MCF 10A (cell line): ENCODE results near the gene ARHGEF7. TPM values are rescaled to one million over a fixed set of nuclear protein-coding genes. Genes with fewer than 3 reads are reported as not detected.

Source experiments
- BruUV-seq: library from RNA; stranded (reverse); fragments of 400-500 nt; replicated peaks from 2 replicates; lab custom pipeline; 2021; lab: Mats Ljungman, UMichigan
- CTCF ChIA-PET: fragments of 300-600 bp; sonication (Branson Sonifier 250); formaldehyde crosslinking; extraction: SDS; loops from one replicate; lab custom pipeline; 2021; ENCODE audit warnings: antibody characterized with exemption, inconsistent platforms; lab: Yijun Ruan, JAX
- POLR2A ChIA-PET: fragments of 300-600, 350-650 bp; sonication (Branson Sonifier 250); formaldehyde crosslinking; extraction: SDS; loops from one replicate; lab custom pipeline; 2020; ENCODE audit warnings: antibody characterized with exemption, inconsistent platforms; lab: Yijun Ruan, JAX
- DNase-seq: peaks from one replicate; pipeline ENCODE4 v3.0.0-alpha.2; 2018; ENCODE audit not compliant: unreplicated experiment
- H3K27ac Mint-ChIP-seq: one replicate; pipeline ENCODE4 v1.8.0; 2022; ENCODE audit warnings: mild to moderate bottlenecking, low read depth, mixed read lengths; ENCODE audit not compliant: unreplicated experiment
- H3K27me3 Mint-ChIP-seq: one replicate; pipeline ENCODE4 v1.8.0; 2022; ENCODE audit warnings: mixed read lengths; ENCODE audit not compliant: insufficient read depth, unreplicated experiment
- H3K36me3 Mint-ChIP-seq: one replicate; pipeline ENCODE4 v1.8.0; 2022; ENCODE audit warnings: mild to moderate bottlenecking, moderate library complexity, mixed read lengths; ENCODE audit not compliant: insufficient read depth, unreplicated experiment
- H3K4me1 Mint-ChIP-seq: one replicate; pipeline ENCODE4 v1.8.0; 2022; ENCODE audit warnings: mixed read lengths; ENCODE audit not compliant: insufficient read depth, unreplicated experiment
- H3K4me3 Mint-ChIP-seq: one replicate; pipeline ENCODE4 v1.8.0; 2022; ENCODE audit warnings: mild to moderate bottlenecking, moderate library complexity, mixed read lengths; ENCODE audit not compliant: unreplicated experiment
- H3K9me3 Mint-ChIP-seq: one replicate; pipeline ENCODE4 v1.8.0; 2022; ENCODE audit warnings: mixed read lengths; ENCODE audit not compliant: unreplicated experiment
- intact Hi-C: fragments of 100-400 bp; cut with micrococcal nuclease; formaldehyde crosslinking; loops from 2 replicates; pipeline ENCODE4 v1.14.1; 2022
- total RNA-seq: library from RNA; stranded (reverse); gene quantifications from 2 replicates; pipeline ENCODE4 v1.2.3, GENCODE V29; 2022
- TF ChIP-seq, protein P1 (sequence below): fragments of 200-600 bp; IDR thresholded peaks from one replicate; pipeline ENCODE4 v1.8.0; 2022; ENCODE audit warnings: antibody characterized with exemption, mild to moderate bottlenecking; ENCODE audit not compliant: unreplicated experiment

The ARHGEF7 gene
- total RNA-seq, 1 experiment from 2014 or later, result 43.5 TPM

DNA sequence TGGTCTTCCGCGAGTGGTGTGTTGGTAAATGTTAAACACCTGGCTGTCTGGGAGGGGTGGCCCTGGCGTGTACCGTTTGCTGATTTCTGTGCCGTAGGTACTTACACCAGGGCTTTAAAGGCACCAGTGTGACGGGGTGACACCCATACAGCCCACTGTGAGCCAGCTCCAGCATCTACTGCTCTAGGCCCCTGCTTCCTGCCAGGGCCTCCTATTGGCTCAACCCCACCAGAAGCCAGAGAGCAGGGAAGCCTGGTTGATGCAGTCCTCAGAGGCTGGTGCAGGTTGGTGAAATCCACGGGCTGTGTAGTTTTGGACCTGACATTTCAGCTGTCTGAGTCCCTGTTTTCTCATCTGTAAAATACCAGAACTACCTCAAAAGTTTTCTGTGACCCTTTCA lies 30.4 kb downstream of the ARHGEF7 start:
- intact Hi-C loops, result no loop called here
- ChIA-PET POLR2A (no interaction called here), CTCF (interaction anchor here (0.7 kb wide), 1 partner anchor 36 kb away, joined by 3 read pairs; no protein-coding TSS in a partner anchor)
- BruUV-seq, result no TSS peak
- no peak for DNase-seq
- peaks cover 94% of the 10 kb centered on the region for H3K27me3 Mint-ChIP-seq
- TF ChIP-seq, protein P1, sequence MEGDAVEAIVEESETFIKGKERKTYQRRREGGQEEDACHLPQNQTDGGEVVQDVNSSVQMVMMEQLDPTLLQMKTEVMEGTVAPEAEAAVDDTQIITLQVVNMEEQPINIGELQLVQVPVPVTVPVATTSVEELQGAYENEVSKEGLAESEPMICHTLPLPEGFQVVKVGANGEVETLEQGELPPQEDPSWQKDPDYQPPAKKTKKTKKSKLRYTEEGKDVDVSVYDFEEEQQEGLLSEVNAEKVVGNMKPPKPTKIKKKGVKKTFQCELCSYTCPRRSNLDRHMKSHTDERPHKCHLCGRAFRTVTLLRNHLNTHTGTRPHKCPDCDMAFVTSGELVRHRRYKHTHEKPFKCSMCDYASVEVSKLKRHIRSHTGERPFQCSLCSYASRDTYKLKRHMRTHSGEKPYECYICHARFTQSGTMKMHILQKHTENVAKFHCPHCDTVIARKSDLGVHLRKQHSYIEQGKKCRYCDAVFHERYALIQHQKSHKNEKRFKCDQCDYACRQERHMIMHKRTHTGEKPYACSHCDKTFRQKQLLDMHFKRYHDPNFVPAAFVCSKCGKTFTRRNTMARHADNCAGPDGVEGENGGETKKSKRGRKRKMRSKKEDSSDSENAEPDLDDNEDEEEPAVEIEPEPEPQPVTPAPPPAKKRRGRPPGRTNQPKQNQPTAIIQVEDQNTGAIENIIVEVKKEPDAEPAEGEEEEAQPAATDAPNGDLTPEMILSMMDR, result no peak
- H3K27ac Mint-ChIP-seq, result no peak overlapping the region
- no peaks in the 10 kb centered on the region for H3K4me1 Mint-ChIP-seq
- H3K36me3 Mint-ChIP-seq, result no peaks in the 10 kb centered on the region
- H3K9me3 Mint-ChIP-seq, result no peaks in the 10 kb centered on the region
- no peak overlapping the region for H3K4me3 Mint-ChIP-seq

DNA sequence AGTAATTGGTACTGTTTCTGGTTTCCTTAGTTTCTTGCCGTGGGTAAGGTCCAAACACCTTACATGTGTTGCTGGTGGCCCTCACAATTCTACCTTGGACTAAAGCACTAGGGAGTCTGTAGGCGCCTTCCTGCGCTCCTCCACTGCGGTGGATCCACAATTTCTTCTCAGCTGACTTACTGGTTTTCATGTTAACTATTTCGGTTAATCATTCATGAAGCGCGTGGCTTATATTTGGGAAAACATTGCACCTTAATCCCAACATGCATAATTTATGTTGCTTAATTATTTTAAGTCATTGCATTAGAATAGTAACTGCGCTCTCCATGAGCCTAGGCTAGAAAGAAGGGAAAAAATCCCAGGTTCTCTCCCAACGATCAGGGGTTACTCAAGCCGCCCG lies 37.7 kb downstream of the ARHGEF7 start:
- Mint-ChIP-seq H3K4me3 (peak overlapping the region; percentile 93), H3K27ac (peak overlapping the region; percentile 98), H3K4me1 (peaks cover 11% of the 10 kb centered on the region), H3K27me3 (peaks cover 40% of the 10 kb centered on the region), H3K36me3 (peaks cover 14% of the 10 kb centered on the region), H3K9me3 (no peaks in the 10 kb centered on the region)
- no peak for DNase-seq
- POLR2A ChIA-PET, result interaction anchor here (0.7 to 1.5 kb wide), 8 partner anchors 9 to 536 kb away, joined by 3 to 4 read pairs (median 3); partner anchors contain the start of gene CARS2
- CTCF ChIA-PET, result interaction anchor here (0.7 to 1.4 kb wide), 4 partner anchors 14 to 423 kb away, joined by 3 to 6 read pairs (median 6); no protein-coding TSS in a partner anchor
- TF ChIP-seq, protein P1, result no peak
- BruUV-seq, result no TSS peak
- intact Hi-C loops, result loop anchor here (2.0 to 10.0 kb wide), 3 partner anchors 70 to 238 kb away; partner anchors contain the start of gene ANKRD10

DNA sequence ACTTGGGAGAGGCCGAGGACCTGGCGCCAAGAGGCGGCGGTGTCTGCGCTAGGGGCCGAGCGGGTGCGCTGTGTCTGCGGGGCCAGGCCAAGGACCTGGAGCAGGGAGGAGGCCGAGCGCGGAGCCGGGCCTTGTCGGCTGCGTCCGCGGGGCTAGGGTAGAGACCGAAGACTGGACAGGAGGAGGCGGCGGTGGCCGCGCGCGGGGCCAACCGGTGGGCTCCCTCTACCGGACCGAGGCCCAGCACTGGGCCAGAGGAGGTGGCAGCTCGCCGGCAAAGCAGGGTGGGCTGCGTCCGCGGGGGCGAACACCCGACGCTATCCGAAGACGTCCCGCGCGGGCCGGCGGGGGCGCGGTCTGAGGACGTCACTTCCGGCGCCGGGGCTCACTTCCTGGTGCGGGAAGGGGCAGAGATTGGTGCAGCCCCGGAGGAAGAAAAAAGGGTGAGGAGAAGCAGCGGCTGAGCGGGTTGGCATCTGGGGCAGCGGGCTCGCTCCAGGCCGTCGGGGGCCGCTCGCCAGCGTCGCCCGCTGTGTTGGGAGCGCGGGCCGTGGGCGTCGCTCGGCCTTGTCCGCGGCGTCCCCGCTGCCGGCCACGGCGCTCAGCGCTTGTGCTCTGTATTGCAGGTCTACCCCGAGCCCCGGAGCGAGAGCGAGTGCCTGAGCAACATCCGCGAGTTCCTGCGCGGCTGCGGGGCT lies 38.3 kb downstream of the ARHGEF7 start:
- intact Hi-C loops, result loop anchor here (2.0 to 10.0 kb wide), 3 partner anchors 69 to 239 kb away; partner anchors contain the start of gene ANKRD10
- Mint-ChIP-seq H3K4me3 (peak overlapping the region; percentile 93), H3K4me1 (peaks cover 11% of the 10 kb centered on the region), H3K9me3 (no peaks in the 10 kb centered on the region), H3K36me3 (peaks cover 14% of the 10 kb centered on the region), H3K27me3 (peaks cover 34% of the 10 kb centered on the region), H3K27ac (peak overlapping the region; percentile 98)
- no TSS peak for BruUV-seq
- ChIA-PET CTCF (interaction anchor here (0.7 kb wide), 3 partner anchors 13 to 423 kb away, joined by 3 to 6 read pairs (median 5); no protein-coding TSS in a partner anchor), POLR2A (interaction anchor here (0.7 to 1.4 kb wide), 6 partner anchors 44 to 1436 kb away, joined by 3 to 4 read pairs (median 3); partner anchors contain the start of gene CARS2)
- peak; percentile 90 for DNase-seq
- TF ChIP-seq, protein P1, result peak; percentile 11

DNA sequence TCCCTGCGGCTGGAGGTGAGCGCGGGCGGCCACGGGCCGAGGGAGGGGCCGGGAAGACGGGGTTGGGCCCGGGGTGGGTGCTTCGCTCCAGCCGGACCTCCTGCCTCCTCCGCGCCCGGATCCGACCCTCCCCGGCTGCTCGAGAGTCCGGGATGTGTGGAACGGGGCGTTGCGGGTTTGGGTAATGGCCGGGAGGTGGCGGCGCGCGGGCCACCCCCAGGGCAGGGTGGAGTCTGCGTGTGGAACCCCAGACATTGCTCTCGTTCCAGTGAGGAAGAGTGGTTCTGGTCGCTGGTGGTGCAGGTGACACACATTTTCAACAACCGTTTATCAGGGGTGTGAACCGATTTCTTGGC lies 38.8 kb downstream of the ARHGEF7 start:
- no TSS peak for BruUV-seq
- H3K4me1 Mint-ChIP-seq, result peaks cover 14% of the 10 kb centered on the region
- ChIA-PET POLR2A (interaction anchor here (1.0 kb wide), 1 partner anchor 449 kb away, joined by 3 read pairs; the partner anchor contains the start of gene CARS2), CTCF (interaction anchor here (0.6 to 1.0 kb wide), 2 partner anchors 86 to 307 kb away, joined by 3 read pairs; no protein-coding TSS in a partner anchor)
- no peaks in the 10 kb centered on the region for H3K9me3 Mint-ChIP-seq
- intact Hi-C loops, result loop anchor here (2.0 to 10.0 kb wide), 3 partner anchors 69 to 239 kb away; partner anchors contain the start of gene ANKRD10
- H3K27ac Mint-ChIP-seq, result peak overlapping the region; percentile 98
- H3K27me3 Mint-ChIP-seq, result peaks cover 28% of the 10 kb centered on the region
- peak overlapping the region; percentile 93 for H3K4me3 Mint-ChIP-seq
- TF ChIP-seq, protein P1, result no peak
- peak; percentile 36 for DNase-seq
- peaks cover 17% of the 10 kb centered on the region for H3K36me3 Mint-ChIP-seq
